Dedifferentiated amniotic fluid mesenchymal stem cell (primary cell): ENCODE results near the gene FLG2.
"Not testable (repeated sequence)": the region's sequence is repeated elsewhere in the genome, so short reads cannot be mapped to it uniquely, and the experiment has no call there.

Source experiments
- DNase-seq: peaks from one replicate; pipeline ENCODE4 v3.0.0-alpha.2; 2016; ENCODE audit errors: extremely low spot score

FLG2 gene

GRCh38 chr1:152312169-152312568 is 47.6 kb downstream of the FLG2 start:
- not testable (repeated sequence) for DNase-seq

- DNase-seq = no peak
These were observed 49.9 kb downstream of the FLG2 start for GRCh38 chr1:152309955-152310354.

DNA sequence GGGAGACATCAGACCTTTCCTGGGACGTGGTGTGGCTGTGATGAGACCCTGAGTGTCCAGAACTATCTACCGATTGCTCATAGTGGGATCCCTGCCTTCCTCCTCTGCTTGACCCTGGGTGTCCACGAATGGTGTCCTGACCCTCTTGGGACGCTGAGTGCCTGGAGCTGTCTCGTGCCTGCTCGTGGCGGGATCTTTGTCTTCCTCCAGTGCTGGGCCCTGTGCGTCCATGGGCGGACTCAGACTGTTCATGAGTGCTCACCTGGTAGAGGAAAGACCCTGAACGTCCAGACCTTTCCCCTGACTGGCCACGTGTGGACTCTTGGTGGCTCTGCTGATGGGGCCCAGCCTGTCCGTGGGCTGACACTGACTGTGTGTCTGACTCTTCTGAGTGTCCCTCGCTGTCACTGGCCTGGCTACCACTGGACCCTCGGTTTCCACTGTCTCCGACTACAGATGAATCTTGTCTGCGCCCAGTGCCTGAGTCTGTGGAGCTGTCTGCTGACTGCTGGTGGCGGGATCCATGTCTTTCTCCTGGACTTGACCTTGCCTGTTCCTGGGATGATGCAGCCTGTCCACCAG is 50.4 kb downstream of the FLG2 start:
- DNase-seq = not testable (repeated sequence)

DNA sequence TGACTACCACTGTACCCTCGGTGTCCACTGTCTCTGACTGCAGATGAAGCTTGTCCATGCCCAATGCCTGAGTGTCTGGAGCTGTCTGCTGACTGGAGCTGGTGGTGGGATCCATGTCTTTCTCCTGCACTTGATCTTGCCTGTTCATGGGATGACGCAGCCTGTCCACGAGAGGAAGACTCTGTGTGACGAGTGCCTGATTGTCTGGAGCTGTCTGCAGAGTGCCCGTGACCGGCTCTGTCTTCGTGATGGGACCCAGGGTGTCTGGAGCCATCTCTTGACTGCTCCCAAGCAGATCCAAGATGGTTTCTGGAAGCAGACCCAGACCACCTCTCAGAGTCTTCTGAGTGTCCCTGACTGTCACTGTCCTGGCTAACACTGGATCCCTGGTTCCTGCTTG is 51.0 kb downstream of the FLG2 start:
- not testable (repeated sequence) for DNase-seq

DNA sequence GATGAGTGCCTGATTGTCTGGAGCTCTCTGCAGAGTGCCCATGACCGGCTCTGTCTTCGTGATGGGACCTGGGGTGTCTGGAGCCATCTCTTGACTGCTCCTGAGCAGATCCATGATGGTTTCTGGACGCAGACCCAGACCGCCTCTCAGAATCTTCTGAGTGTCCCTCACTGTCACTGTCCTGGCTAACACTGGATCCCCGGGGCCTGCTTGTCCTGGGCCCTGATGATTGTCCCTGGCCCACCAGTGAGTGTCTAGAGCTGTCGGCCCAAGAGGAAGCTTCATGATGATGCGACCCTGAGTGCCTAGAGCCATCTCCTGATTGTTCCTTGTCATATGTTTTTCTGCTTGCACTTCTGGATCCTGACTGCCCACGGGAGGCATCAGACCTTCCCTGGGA is 51.8 kb downstream of the FLG2 start:
- not testable (repeated sequence) for DNase-seq

GRCh38 chr1:152306123-152306522 is 53.7 kb downstream of the FLG2 start:
- not testable (repeated sequence) for DNase-seq

DNA sequence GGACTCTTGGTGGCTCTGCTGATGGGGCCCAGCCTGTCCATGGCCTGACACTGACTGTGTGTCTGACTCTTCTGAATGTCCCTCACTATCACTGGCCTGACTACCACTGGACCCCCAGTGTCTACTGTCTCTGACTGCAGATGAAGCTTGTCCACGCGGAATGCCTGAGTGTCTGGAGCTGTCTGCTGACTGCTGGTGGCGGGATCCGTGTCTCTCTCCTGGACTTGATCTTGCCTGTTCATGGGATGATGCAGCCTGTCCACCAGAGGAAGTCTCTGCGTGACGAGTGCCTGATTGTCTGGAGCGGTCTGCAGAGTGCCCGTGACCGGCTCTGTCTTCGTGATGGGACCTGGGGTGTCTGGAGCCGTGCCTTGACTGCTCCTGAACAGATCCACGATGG is 55.0 kb downstream of the FLG2 start:
- not testable (repeated sequence) for DNase-seq

GRCh38 chr1:152303139-152303872 is 56.5 kb downstream of the FLG2 start:
- not testable (repeated sequence) for DNase-seq
